Spleen (tissue), 11 donors: ENCODE data around the gene CIT. TPM values are rescaled to one million over a fixed set of nuclear protein-coding genes. Genes with fewer than 3 reads are reported as not detected.

Experiments used
- DNase-seq: peaks from one replicate; pipeline ENCODE4 v3.0.0-alpha.2; 2020
- H3K27ac ChIP-seq, 8 donors: fragments of 200-600 bp; sonication (generic) in 7 of 8; 1 replicate in 4 of 8; 2 replicates in 4 of 8; pipeline versions ENCODE4 v1.5.0 to v1.8.0; 2016 to 2021; ENCODE audit warnings: inconsistent platforms in 4 of 8, mild to moderate bottlenecking in 4 of 8, moderate library complexity in 1 of 8
- H3K27me3 ChIP-seq, 7 donors: fragments of 200-600 bp; sonication (generic) in 6 of 7; replicated peaks in 1 of 7; 1 replicate in 4 of 7; 2 replicates in 3 of 7; pipeline versions ENCODE4 v1.5.0 to v1.8.0; 2016 to 2021; ENCODE audit warnings: inconsistent platforms in 3 of 7, mild to moderate bottlenecking in 1 of 7
- H3K36me3 ChIP-seq, 6 donors: fragments of 200-600 bp; sonication (generic) in 5 of 6; 1 replicate in 4 of 6; 2 replicates in 2 of 6; pipeline versions ENCODE4 v1.5.0 to v1.8.0; 2016 to 2021; ENCODE audit warnings: inconsistent platforms in 2 of 6
- H3K4me1 ChIP-seq, 6 donors: fragments of 200-600 bp; sonication (generic) in 5 of 6; 1 replicate in 3 of 6; 2 replicates in 3 of 6; pipeline versions ENCODE4 v1.5.0 to v1.8.0; 2016 to 2021; ENCODE audit warnings: inconsistent platforms in 3 of 6
- H3K4me3 ChIP-seq, 8 donors: fragments of 200-600 bp; sonication (generic) in 7 of 8; 1 replicate in 4 of 8; 2 replicates in 4 of 8; pipeline versions ENCODE4 v1.5.0 to v1.8.0; 2016 to 2021; ENCODE audit warnings: inconsistent platforms in 4 of 8, mild to moderate bottlenecking in 4 of 8, moderate library complexity in 2 of 8
- H3K9me3 ChIP-seq, 8 donors: fragments of 200-600 bp; sonication (generic) in 7 of 8; 1 replicate in 4 of 8; 2 replicates in 4 of 8; pipeline versions ENCODE4 v1.5.0 to v1.8.0; 2016 to 2021; ENCODE audit warnings: inconsistent platforms in 4 of 8
- CTCF ChIP-seq, 11 experiments: fragments of 200-600 bp in 7 of 11; fragments of 450-650 bp in 4 of 11; sonication (generic) in 4 of 11; IDR thresholded peaks in 8 of 11; conservative IDR thresholded peaks in 3 of 11; 1 replicate in 7 of 11; 2 replicates in 4 of 11; pipeline versions ENCODE4 v1.4.0 to v1.8.0; 2016 to 2021; ENCODE audit warnings: antibody characterized with exemption in 11 of 11, inconsistent platforms in 4 of 11, mild to moderate bottlenecking in 1 of 11
- POLR2A ChIP-seq, 3 donors: fragments of 450-650 bp; IDR thresholded peaks; one replicate each; pipeline ENCODE4 v1.5.1; 2017; ENCODE audit warnings: antibody characterized with exemption in 3 of 3, mild to moderate bottlenecking in 1 of 3
- POLR2AphosphoS5 ChIP-seq, 3 donors: sonication (generic); formaldehyde crosslinking; IDR thresholded peaks; one replicate each; pipeline ENCODE4 v1.5.1; 2017; ENCODE audit warnings: antibody characterized with exemption in 3 of 3
- WGBS, 5 donors: extraction: QIAGEN DNeasy Blood & Tissue Kit in 3 of 5; methylation state at CpG; one replicate each; pipeline versions ENCODE4 v1.1.5 to v1.1.7; 2013 to 2018; 5-methylcytosine and 5-hydroxymethylcytosine counted together
- intact Hi-C: fragments of 100-400 bp; cut with DNase I; formaldehyde crosslinking; loops from one replicate; pipeline ENCODE4 v1.15.0; 2023; ENCODE audit warnings: low total_unique reads
- polyA plus RNA-seq, 3 donors: library from polyadenylated mRNA; stranded (reverse); fragments of 200-250 nt; gene quantifications; one replicate each; pipeline ENCODE4 v1.2.1, GENCODE V29; 2013
- total RNA-seq, 7 donors: library from RNA; depleted of rRNA in 3 of 7; stranded (reverse); fragments of >200 nt in 3 of 7; fragmentation: NEBNext Ultra II Directional in 4 of 7; extraction: Animal tissue kit (Norgen Biotek cat#: 25700) in 4 of 7; gene quantifications; one replicate each; pipeline versions ENCODE4 v1.1.0 to v1.2.1, GENCODE V29; 2016 to 2021
- donor health status: healthy with polysubstance abuse.
- donor health status: DM: no; HTN: no; CAD: no; lungs with moderate emphysema.
- donor health status: DM: no; HTN: no; CAD: no.
- donor health status: Bipolar disorder and iron deficiency.
- donor health status: healthy.
- donor health status: DM: no; HTN: no; CAD: no.
- donor health status: DM: yes; HTN: yes; CAD: no.

CIT gene
- total and polyA plus RNA-seq, 10 donors: 1.9 to 54.3 (median 24.5) TPM

DNA sequence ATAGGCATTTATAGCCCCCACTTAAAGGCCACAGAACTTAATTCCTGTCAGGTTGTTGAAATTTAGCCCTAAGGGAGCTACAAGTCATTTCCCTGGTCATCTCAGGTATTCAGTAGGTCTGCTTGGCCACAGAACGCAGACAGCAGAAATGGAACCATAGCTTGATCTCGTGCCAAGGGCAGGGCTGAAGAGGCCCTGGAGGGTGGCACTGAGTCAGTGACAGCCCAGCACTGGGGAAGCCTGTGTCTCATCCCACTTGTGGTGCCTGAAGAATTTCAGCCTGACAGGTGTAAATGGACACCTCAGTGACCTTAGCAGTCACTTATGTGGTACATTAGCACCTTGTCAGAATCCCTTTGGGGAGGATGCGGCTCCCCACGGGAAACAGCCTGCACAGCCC is 202.6 kb downstream of the CIT start:
- peak overlapping the region; percentile 44 to 98 (median 86) for H3K27ac ChIP-seq
- peaks cover 24 to 89% (median 61%) of the 10 kb centered on the region in 6 donors for H3K4me1 ChIP-seq
- 85 to 96% (median 91%) methylated on average over 4 of the region's 4 CpGs for WGBS, 5 donors
- no peaks in the 10 kb centered on the region for H3K9me3 ChIP-seq
- H3K36me3 ChIP-seq: peaks cover 8 to 100% (median 85%) of the 10 kb centered on the region in 6 donors
- H3K27me3 ChIP-seq: no peaks in the 10 kb centered on the region
- TF ChIP-seq POLR2A (IDR thresholded peaks at IDR 0.05) (no peak), POLR2AphosphoS5 (IDR thresholded peaks at IDR 0.05) (no peak), CTCF (IDR thresholded peaks at IDR 0.05 in 8 of 11, conservative IDR thresholded peaks at IDR 0.05 in 3 of 11) (no peak)
- DNase-seq: no peak
- intact Hi-C loops: no loop called here
- no peak overlapping the region for H3K4me3 ChIP-seq

- Histone ChIP-seq H3K27me3 (no peaks in the 10 kb centered on the region), H3K9me3 (no peaks in the 10 kb centered on the region), H3K4me1 (peaks cover 29 to 89% (median 67%) of the 10 kb centered on the region in 6 donors), H3K4me3 (no peak overlapping the region), H3K27ac (peak overlapping the region; percentile 44 to 98 (median 86)), H3K36me3 (peaks cover 8 to 92% (median 76%) of the 10 kb centered on the region in 6 donors)
- no peak for DNase-seq
- WGBS, 5 donors: 19 to 32% (median 23%) methylated on average over 7 of the region's 7 CpGs
- TF ChIP-seq POLR2AphosphoS5 (IDR thresholded peaks at IDR 0.05) (peak in 1 of 3 donors; percentile 76), CTCF (IDR thresholded peaks at IDR 0.05 in 8 of 11, conservative IDR thresholded peaks at IDR 0.05 in 3 of 11) (no peak)
- intact Hi-C loops: no loop called here
Measured at GRCh38 chr12:119673634-119674033, 203.5 kb downstream of the CIT start.

DNA sequence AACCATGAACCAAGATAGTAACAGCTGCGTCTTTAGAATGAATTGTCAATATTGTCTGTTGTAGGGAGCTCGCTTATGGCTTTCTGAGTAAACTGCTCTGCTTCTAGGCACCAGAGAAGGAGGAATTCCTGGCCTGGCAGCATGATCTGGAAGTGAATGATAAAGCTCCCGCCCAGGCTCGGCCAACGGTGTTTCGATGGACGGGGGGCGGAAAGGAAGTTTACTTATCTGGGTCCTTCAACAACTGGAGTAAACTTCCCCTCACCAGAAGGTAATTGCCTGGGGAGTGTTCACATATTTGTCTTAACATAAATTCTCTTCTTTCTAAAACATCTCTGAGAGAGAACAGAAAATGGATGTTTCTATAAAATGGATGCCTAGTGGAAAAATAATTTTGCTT is 204.9 kb downstream of the CIT start:
- intact Hi-C loops: no loop called here
- Histone ChIP-seq H3K36me3 (peaks cover 5 to 78% (median 62%) of the 10 kb centered on the region in 6 donors), H3K27ac (peak overlapping the region in 7 of 8 donors; percentile 44 to 98 (median 96)), H3K4me3 (no peak overlapping the region), H3K9me3 (no peaks in the 10 kb centered on the region), H3K4me1 (peaks cover 34 to 93% (median 72%) of the 10 kb centered on the region in 6 donors), H3K27me3 (no peaks in the 10 kb centered on the region)
- WGBS, 5 donors: 65 to 83% (median 69%) methylated on average over 8 of the region's 8 CpGs
- TF ChIP-seq CTCF (IDR thresholded peaks at IDR 0.05 in 8 of 11, conservative IDR thresholded peaks at IDR 0.05 in 3 of 11) (no peak), POLR2AphosphoS5 (IDR thresholded peaks at IDR 0.05) (peak in 1 of 3 donors; percentile 40), POLR2A (IDR thresholded peaks at IDR 0.05) (no peak)
- DNase-seq: no peak

GRCh38 chr12:119671070-119671469 is 206.1 kb downstream of the CIT start:
- WGBS, 5 donors: 68 to 88% (median 87%) methylated on average over 3 of the region's 3 CpGs
- no peak for DNase-seq
- intact Hi-C loops: no loop called here
- Histone ChIP-seq H3K9me3 (no peaks in the 10 kb centered on the region), H3K27ac (peak overlapping the region; percentile 16 to 98 (median 86)), H3K4me3 (peak overlapping the region in 1 of 8 donors; percentile 84), H3K27me3 (no peaks in the 10 kb centered on the region), H3K4me1 (peaks cover 43 to 95% (median 78%) of the 10 kb centered on the region in 6 donors), H3K36me3 (peaks cover 2 to 67% (median 50%) of the 10 kb centered on the region in 6 donors)
- TF ChIP-seq POLR2A (IDR thresholded peaks at IDR 0.05) (no peak), POLR2AphosphoS5 (IDR thresholded peaks at IDR 0.05) (no peak), CTCF (IDR thresholded peaks at IDR 0.05 in 8 of 11, conservative IDR thresholded peaks at IDR 0.05 in 3 of 11) (no peak)
